Endothelial cell of umbilical vein (primary cell): Measurements from ENCODE around the gene TTYH2. TPM values are rescaled to one million over a fixed set of nuclear protein-coding genes. Genes with fewer than 3 reads are reported as not detected.

Source experiments
- BruUV-seq: library from RNA; stranded (reverse); fragments of 400-500 nt; replicated peaks from 2 replicates; lab custom pipeline; 2021; lab: Mats Ljungman, UMichigan
- CTCF ChIA-PET: fragments of 300-600, 350-600 bp; sonication (Branson Sonifier 250); formaldehyde crosslinking; loops from one replicate; lab custom pipeline; 2021; ENCODE audit warnings: antibody characterized with exemption, inconsistent platforms; lab: Charles Lee
- POLR2A ChIA-PET: fragments of 300-600, 350-600 bp; sonication (Branson Sonifier 250); formaldehyde crosslinking; loops from one replicate; lab custom pipeline; 2021; ENCODE audit warnings: antibody characterized with exemption, inconsistent platforms; lab: Charles Lee
- DNase-seq: peaks from one replicate; pipeline ENCODE4 v3.0.0-alpha.2; 2011; ENCODE audit warnings: low read depth, low spot score
- FAIRE-seq: peaks from 2 replicates; lab custom pipeline; 2011; peaks lifted over from hg19 to GRCh38; lab: Jason Lieb, UNC
- H2AFZ ChIP-seq: 2 replicates; pipeline ENCODE4 v1.6.0; 2012; ENCODE audit warnings: low read depth, low read length, control low read depth, inconsistent platforms
- H3K27ac ChIP-seq: 2 replicates; pipeline ENCODE4 v1.5.1; 2011; ENCODE audit warnings: low read depth, mild to moderate bottlenecking, control low read depth, low read length, moderate library complexity; ENCODE audit not compliant: insufficient read depth
- H3K27me3 ChIP-seq, 2 experiments: 2 replicates each; pipeline versions ENCODE4 v1.6.0 to v1.6.1; 2011; ENCODE audit warnings: low read length in 2 of 2, mixed read lengths in 1 of 2; ENCODE audit not compliant: control insufficient read depth in 2 of 2, insufficient read depth in 2 of 2
- H3K36me3 ChIP-seq, 2 experiments: 2 replicates in 1 of 2; 3 replicates in 1 of 2; pipeline ENCODE4 v1.5.1; 2011; ENCODE audit warnings: low read length in 2 of 2, mild to moderate bottlenecking in 1 of 2, moderate library complexity in 1 of 2; ENCODE audit not compliant: control insufficient read depth in 2 of 2, insufficient read depth in 2 of 2; ENCODE audit errors: extremely low read depth in 1 of 2
- H3K4me1 ChIP-seq: 3 replicates; pipeline ENCODE4 v1.5.1; 2011; ENCODE audit warnings: mild to moderate bottlenecking, low read length; ENCODE audit not compliant: control insufficient read depth, insufficient read depth; ENCODE audit errors: extremely low read depth
- H3K4me2 ChIP-seq: 2 replicates; pipeline ENCODE4 v1.6.1; 2011; ENCODE audit warnings: low read length, control low read depth, mixed read lengths; ENCODE audit not compliant: insufficient read depth
- H3K4me3 ChIP-seq, 3 experiments: fragments of 200-600 bp in 1 of 3; sonication (generic), shearing (Covaris generic) in 1 of 3; replicated peaks in 1 of 3; 2 replicates each; pipeline ENCODE4 v1.5.1; 2011 to 2016; ENCODE audit warnings: control low read depth in 3 of 3, low read length in 3 of 3, mild to moderate bottlenecking in 2 of 3, inconsistent platforms in 1 of 3, low read depth in 1 of 3, moderate library complexity in 1 of 3; ENCODE audit not compliant: insufficient read depth in 1 of 3
- H3K79me2 ChIP-seq: 2 replicates; pipeline ENCODE4 v1.6.0; 2012; ENCODE audit warnings: low read length, inconsistent platforms; ENCODE audit not compliant: control insufficient read depth, insufficient read depth
- H3K9ac ChIP-seq: replicated peaks from 2 replicates; pipeline ENCODE3; 2011; ENCODE audit warnings: low read length, control low read depth; ENCODE audit not compliant: insufficient read depth; ENCODE audit errors: extremely low read depth
- H3K9me1 ChIP-seq: replicated peaks from 3 replicates; pipeline ENCODE4 v1.6.0; 2011; ENCODE audit warnings: mild to moderate bottlenecking, low read length; ENCODE audit not compliant: control insufficient read depth, insufficient read depth; ENCODE audit errors: extremely low read depth
- H3K9me3 ChIP-seq: replicated peaks from 2 replicates; pipeline ENCODE4 v1.5.1; 2012; ENCODE audit warnings: low read length, inconsistent platforms; ENCODE audit not compliant: control insufficient read depth, insufficient read depth
- H4K20me1 ChIP-seq: replicated peaks from 2 replicates; pipeline ENCODE3; 2011; ENCODE audit warnings: mild to moderate bottlenecking, low read length; ENCODE audit not compliant: control insufficient read depth, insufficient read depth; ENCODE audit errors: extremely low read depth
- EZH2 ChIP-seq: IDR thresholded peaks from 2 replicates; pipeline ENCODE4 v1.6.1; 2012; ENCODE audit warnings: borderline replicate concordance, low read depth, mild to moderate bottlenecking, moderate library complexity, low read length, inconsistent platforms; ENCODE audit not compliant: severe bottlenecking
- FOS ChIP-seq: IDR thresholded peaks from 2 replicates; pipeline ENCODE4 v1.6.1; 2011; ENCODE audit warnings: mild to moderate bottlenecking, low read length, moderate library complexity, borderline replicate concordance; ENCODE audit not compliant: insufficient read depth
- GATA2 ChIP-seq: IDR thresholded peaks from 2 replicates; pipeline ENCODE4 v1.7.0; 2011; ENCODE audit warnings: low read depth, mild to moderate bottlenecking, moderate library complexity, mixed read lengths, low read length; ENCODE audit not compliant: insufficient read length, insufficient read depth
- MYC ChIP-seq: IDR thresholded peaks from one replicate; pipeline ENCODE4 v1.6.1; 2011; ENCODE audit warnings: mild to moderate bottlenecking, low read depth, low read length
- POLR2A ChIP-seq: IDR thresholded peaks from 2 replicates; pipeline ENCODE4 v1.6.1; 2012; ENCODE audit warnings: low read depth, mild to moderate bottlenecking, control low read depth, low read length
- POLR2AphosphoS5 ChIP-seq: IDR thresholded peaks from 2 replicates; pipeline ENCODE4 v1.6.1; 2012; ENCODE audit warnings: low read depth, mild to moderate bottlenecking, control low read depth, low read length, moderate library complexity; ENCODE audit not compliant: insufficient read depth
- dilution Hi-C: fragments of 300-500 bp; cut with MboI; formaldehyde crosslinking; loops from one replicate; pipeline ENCODE4 v1.15.0; 2019; ENCODE audit warnings: low sequenced_read_pairs; ENCODE audit not compliant: extremely low pct_ligation_motif_present
- intact Hi-C: fragments of 100-400 bp; cut with micrococcal nuclease; formaldehyde crosslinking; loops from one replicate; pipeline ENCODE4 v1.10.0; 2022
- polyA plus RNA-seq, 4 experiments: library from polyadenylated mRNA; depleted of rRNA in 3 of 4; stranded (reverse) in 3 of 4; unstranded in 1 of 4; fragments of >200 nt; gene quantifications; 2 replicates each; pipeline versions ENCODE4 v1.2.1 to v1.2.3, GENCODE V29; 2011 to 2012; ENCODE audit warnings: missing spikeins in 1 of 4
- total RNA-seq: library from RNA; stranded (reverse); gene quantifications from 2 replicates; pipeline ENCODE4 v1.2.3, GENCODE V29; 2021
- TF ChIP-seq, protein P1 (sequence below), 2 donors: IDR thresholded peaks; 1 replicate in 1 of 2; 2 replicates in 1 of 2; pipeline ENCODE4 v1.5.1; 2011; ENCODE audit warnings: low read length in 2 of 2, mild to moderate bottlenecking in 2 of 2, moderate library complexity in 2 of 2, control low read depth in 1 of 2, inconsistent platforms in 1 of 2, low read depth in 1 of 2; ENCODE audit not compliant: insufficient read depth in 1 of 2; ENCODE audit errors: extremely low read depth in 1 of 2

TTYH2 gene
- total and polyA plus RNA-seq, 2 donors (not counting 3 experiments of a cell fraction or from before 2014, with no cell fraction given), result 0.75 to 2.0 TPM

GRCh38 chr17:74227271-74228080 is 14.1 kb downstream of the TTYH2 start:
- BruUV-seq, result no TSS peak
- POLR2A ChIA-PET, result no interaction called here
- Histone ChIP-seq H3K36me3 (no peaks in the 10 kb centered on the region), H3K4me2 (no peak overlapping the region), H3K4me1 (no peaks in the 10 kb centered on the region), H4K20me1 (no peaks in the 10 kb centered on the region), H3K9ac (no peak overlapping the region), H3K9me1 (no peaks in the 10 kb centered on the region), H2AFZ (no peak overlapping the region), H3K27me3 (no peaks in the 10 kb centered on the region), H3K79me2 (no peaks in the 10 kb centered on the region), H3K9me3 (no peaks in the 10 kb centered on the region), H3K27ac (no peak overlapping the region), H3K4me3 (no peak overlapping the region)
- DNase-seq, result no peak
- no peak for FAIRE-seq
- dilution Hi-C loops (no loop called here), intact Hi-C loops (no loop called here)
- TF ChIP-seq POLR2AphosphoS5 (no peak), GATA2 (no peak), EZH2 (no peak)
- CTCF ChIA-PET, result interaction anchor here (1.5 kb wide), 1 partner anchor 28 kb away, joined by 4 read pairs; no protein-coding TSS in a partner anchor

DNA sequence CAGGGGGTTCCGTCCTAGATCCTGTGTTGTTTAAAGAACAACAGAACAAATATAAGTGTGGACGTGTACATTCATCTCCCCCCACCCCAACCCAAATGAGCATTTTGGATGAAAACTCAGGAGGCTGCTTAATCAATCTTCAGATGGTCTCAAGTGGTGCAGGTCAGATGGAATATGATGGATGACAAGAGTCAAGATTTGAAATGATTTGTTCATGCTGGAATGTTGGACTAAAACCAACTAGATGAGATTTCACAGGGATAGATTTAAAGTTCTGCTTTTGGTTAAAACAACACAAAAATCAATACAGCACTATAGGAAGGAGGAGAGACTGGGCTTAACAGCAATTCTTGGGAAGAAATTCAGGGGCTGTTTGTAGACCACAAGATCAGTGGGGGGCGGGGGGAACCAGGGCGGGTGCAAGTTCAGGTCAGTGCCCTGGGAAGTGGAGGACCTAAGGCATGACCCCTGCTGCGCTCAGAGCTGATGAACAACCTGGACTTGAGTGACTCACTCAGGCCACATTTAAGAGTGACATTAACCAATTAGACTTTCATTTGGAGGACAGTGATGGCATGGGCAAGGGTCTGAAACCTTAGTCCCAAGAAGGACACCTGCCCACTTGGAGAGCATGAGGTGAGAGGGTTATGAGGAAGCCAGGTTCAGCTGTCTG is 15.1 kb downstream of the TTYH2 start:
- no peak for FAIRE-seq
- H4K20me1 ChIP-seq, result no peaks in the 10 kb centered on the region
- TF ChIP-seq POLR2A (no peak), MYC (no peak), POLR2AphosphoS5 (no peak), GATA2 (no peak), FOS (no peak)
- TF ChIP-seq, protein P1, sequence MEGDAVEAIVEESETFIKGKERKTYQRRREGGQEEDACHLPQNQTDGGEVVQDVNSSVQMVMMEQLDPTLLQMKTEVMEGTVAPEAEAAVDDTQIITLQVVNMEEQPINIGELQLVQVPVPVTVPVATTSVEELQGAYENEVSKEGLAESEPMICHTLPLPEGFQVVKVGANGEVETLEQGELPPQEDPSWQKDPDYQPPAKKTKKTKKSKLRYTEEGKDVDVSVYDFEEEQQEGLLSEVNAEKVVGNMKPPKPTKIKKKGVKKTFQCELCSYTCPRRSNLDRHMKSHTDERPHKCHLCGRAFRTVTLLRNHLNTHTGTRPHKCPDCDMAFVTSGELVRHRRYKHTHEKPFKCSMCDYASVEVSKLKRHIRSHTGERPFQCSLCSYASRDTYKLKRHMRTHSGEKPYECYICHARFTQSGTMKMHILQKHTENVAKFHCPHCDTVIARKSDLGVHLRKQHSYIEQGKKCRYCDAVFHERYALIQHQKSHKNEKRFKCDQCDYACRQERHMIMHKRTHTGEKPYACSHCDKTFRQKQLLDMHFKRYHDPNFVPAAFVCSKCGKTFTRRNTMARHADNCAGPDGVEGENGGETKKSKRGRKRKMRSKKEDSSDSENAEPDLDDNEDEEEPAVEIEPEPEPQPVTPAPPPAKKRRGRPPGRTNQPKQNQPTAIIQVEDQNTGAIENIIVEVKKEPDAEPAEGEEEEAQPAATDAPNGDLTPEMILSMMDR (IDR thresholded peaks at IDR 0.05; ENCODE audit: extremely low read depth in 1 of 2, insufficient read depth in 1 of 2, low read depth in 1 of 2, low read length in 2 of 2), result no peak
- no peak overlapping the region for H2AFZ ChIP-seq
- H3K9ac ChIP-seq, result no peak overlapping the region
- intact Hi-C loops, result no loop called here
- DNase-seq, result no peak
- no peaks in the 10 kb centered on the region for H3K36me3 ChIP-seq
- no peaks in the 10 kb centered on the region for H3K79me2 ChIP-seq
- H3K9me1 ChIP-seq, result no peaks in the 10 kb centered on the region
- ChIA-PET CTCF (no interaction called here), POLR2A (no interaction called here)
- no peak overlapping the region for H3K27ac ChIP-seq
- no TSS peak for BruUV-seq
- H3K4me3 ChIP-seq, result no peak overlapping the region
- H3K4me2 ChIP-seq, result no peak overlapping the region
- no peaks in the 10 kb centered on the region for H3K9me3 ChIP-seq
- H3K4me1 ChIP-seq, result no peaks in the 10 kb centered on the region
- no peaks in the 10 kb centered on the region for H3K27me3 ChIP-seq
- dilution Hi-C loops, result no loop called here
